GM19193 (cell line): Measurements from ENCODE around the gene HRH2.

Source experiments
- POLR2A ChIP-seq: IDR thresholded peaks from 4 replicates; pipeline ENCODE4 v1.6.1; 2011; ENCODE audit not compliant: insufficient read depth, insufficient read length; ENCODE audit errors: extremely low read depth

HRH2 gene

DNA sequence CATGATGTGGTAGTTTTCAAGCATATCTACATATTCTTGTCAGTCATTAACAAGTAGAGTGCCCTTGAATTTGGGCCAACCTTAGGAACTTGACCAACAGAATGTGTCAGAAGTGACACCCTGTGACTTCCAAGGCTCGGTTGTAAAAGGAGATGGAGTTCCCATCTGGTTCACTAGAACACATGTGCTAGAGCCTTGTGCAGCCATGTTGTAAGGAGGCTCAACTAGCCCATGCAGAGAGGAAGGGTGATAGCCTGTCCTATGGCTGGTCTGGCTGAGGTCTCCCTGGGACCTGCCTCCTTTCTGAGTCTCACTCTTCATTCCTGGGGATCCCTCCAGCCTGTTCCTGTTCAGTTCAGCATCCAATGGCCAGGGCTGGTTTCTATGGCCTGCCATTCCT lies 28.1 kb upstream of the HRH2 start:
- TF ChIP-seq POLR2A: no peak

DNA sequence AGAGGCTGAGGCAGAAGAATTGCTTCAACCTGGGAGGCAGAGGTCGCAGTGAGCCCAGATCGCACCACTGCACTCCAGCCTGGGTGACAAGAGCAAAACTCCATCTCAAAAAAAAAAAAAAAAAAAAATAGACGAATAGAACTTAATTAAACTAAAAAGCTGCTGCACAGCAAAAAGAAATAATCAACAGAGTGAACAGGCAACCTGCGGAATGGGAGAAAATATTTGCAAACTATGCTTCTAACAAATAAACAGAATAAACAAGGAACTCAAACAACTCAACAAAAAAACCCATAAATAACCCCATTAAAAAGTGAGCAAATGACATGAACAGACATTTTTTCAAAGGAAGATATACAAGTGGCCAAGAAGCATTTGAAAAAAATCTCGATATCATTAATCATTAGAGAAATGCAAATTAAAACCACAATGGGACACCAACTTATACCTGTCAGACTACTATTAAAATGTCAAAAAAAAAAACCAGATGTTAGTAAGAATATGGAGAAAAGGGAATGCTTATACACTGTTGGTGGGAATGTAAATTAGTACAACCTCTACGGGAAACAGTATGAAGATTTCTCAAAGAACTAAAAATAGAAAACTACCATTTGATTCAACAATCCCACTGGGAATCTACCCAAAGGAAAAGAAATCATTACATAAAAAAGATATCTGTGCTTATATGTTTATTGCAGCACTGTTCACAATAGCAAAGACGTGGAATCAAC lies 21.9 kb upstream of the HRH2 start:
- no peak for TF ChIP-seq POLR2A

DNA sequence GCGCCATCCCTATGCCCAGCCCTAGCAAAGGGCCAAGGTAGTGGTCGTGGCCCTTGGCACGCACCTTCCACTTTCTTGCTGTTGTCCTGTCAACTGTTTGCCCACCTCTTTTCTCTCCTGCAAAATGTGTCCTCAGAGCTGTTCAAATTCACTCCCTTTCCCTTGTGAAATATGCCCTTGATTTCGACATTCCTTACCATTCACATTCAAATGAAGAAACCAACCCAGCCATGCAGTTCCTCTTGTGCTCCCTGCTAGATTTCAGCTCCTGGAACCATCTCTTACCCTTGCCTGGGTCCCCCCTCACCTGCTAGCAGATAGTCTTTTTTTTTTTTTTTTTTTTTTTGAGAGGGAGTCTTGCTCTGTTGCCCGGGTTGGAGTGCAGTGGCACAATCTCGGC lies 19.6 kb upstream of the HRH2 start:
- TF ChIP-seq POLR2A: no peak

DNA sequence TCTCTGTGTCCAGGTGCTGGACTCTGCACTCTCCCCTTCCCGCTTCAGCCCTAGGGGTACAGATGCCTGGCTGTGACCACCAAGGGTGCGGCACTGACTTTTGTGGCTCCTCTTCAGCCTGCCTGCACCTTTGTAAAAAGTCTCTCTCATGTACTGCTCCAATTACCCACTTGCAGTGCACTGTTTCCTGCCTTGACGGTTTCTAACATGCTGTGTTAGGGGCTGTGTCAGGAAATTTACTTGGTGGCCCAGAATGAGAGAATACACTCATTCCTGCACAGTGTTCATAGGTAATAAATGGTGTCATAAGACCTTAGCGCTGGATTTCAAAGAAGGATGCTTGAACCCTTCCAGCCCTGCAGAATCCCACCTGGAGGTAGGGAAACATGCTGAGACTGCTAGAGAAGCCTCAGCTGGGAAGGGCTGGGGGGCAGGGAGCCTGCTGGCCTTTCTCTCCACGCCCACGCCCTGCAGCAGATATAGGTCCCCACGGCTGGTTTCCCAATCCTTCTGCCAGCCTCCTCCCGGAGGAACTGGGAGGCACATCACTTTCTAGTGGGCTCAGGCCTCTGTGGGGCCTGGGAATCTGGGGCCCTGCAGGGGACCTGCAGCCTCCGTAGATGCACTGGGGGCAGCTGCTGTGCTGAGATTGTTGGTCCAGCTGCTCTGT lies 17.6 kb upstream of the HRH2 start:
- TF ChIP-seq POLR2A: no peak

DNA sequence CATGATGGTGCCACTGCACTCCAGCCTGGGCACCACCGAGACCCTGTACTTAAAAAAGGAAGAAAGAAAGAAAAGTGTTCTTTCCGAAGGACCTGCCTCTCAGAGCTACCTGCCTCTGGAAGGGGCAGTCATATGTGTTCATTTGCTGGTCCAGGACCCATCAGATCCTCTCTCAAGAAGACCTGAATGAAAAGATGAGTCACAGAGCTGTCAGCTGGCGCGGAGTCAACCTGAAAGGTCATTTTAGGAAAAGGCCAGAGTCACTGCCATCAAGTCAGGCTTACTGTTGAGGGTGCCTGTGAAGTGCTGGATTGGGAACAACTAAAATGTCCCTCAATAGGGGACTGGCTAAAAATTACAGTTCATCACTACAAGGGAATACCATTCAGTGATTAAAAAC lies 14.9 kb upstream of the HRH2 start:
- no peak for TF ChIP-seq POLR2A

DNA sequence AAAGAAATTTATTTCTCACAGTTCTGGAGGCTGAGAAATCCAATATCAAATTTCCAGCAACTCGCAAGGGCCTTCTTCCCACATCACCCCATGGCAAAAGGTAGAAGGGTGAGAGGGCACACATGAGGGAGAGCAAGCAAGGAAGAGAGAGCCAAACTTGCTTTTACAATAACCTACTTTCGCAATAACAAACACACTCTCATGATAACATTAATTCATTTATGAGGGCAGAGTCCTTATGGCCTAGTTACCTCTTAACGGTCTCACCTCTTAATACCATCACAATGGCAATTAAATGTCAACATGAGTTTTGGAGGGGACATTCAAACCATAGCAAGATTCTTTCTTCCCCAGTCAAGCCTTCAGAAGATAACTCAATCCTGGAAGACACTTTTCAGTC lies 11.6 kb upstream of the HRH2 start:
- no peak for TF ChIP-seq POLR2A

DNA sequence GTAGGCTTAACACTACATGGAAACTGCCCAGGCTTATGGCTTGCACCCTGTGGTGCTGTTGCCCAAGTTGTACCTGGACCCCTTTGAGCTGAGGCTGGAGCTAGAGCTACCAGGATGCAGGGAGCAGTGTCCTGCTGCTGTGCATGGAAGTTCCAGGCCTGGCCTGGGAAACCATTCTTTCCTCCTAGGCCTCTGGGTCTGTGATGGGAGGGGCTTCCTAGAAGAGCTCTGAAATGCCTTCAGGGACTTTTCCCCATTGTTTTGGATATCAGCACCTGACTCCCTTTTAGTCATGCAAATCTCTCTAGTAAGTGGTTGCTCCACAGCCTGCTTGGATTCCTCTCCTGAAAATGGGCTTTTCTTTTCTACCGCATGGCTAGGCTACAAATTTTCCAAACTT lies 7.9 kb upstream of the HRH2 start:
- TF ChIP-seq POLR2A: no peak

DNA sequence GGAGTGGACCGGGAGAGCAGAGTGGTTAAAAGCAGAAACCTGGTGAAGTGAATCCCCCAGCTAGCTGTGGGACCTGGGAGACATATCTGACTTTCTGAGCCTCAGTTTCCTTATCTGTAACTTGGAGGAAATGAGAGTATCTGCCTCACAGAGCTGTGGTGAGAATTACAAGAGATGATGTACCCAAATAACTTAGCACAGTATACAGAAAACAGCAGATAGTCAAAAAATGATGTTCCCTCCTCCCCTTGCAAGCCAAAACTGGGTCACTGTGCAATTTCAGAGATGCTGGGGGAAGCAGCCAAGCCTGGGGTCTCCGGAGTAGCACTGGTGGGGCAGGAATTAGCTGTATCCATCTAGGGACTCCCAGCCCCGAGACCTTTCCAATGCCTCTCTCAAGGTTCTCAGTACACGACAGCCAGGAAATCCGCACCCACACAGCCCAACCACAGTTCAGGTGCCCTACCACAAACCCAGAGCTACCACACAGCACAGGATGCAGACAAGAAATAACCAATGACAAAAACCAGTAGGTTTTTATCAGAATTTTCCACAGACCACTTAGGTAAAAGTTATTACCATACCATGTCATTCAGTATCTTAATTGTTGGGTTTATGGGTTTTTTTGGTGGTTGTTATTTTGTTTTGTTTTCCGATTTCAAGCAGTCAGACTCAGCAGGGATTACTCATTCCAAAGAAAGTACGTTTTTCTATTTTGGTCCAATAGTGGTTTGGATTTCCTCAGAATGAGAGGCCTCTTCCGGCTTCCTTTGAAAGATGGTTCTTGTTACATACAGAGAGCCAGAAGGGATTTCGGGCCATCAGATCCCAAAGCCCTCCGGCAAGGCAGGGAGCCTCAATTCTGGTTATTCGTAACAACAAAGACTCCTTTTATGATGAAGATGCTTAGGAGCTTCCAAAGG lies 4.9 kb upstream of the HRH2 start:
- no peak for TF ChIP-seq POLR2A

DNA sequence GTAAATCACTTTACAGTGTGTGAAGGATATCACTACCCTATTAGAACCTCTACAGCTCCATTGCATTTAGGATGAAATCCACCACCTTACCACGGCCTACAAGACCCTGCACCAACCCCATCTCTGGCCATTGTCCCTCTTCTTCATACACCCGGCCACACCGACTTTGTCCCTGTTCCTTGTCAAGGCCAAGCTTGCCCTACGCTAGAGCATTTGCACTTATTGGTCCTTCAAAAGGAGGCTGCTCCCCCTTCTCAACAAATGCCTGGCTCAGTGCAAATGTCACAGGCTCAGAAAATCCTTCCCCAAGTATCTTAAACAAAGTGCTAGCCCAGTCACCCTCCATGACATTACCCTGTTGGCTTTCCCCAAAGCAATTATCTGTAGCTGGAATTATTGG lies 4.1 kb upstream of the HRH2 start:
- TF ChIP-seq POLR2A: no peak

DNA sequence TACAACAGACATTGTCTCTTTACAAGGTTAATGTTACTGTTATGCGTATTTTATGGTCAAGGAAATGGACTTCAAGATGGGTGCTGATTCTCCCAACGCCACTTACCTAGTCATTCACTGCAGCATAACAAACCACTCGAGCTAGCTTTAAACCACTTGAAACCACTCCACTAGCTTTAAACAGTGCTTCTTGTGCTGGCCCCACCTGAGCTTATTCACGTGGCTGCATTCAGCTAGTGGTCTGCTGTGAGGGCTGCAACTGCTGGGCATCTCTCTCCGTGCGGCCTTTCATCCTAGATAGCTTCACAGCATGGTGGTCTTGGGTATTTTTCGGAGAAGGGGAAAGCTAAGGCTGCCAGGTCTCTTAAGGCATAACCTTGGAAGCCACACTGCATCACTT lies 3.5 kb upstream of the HRH2 start:
- no peak for TF ChIP-seq POLR2A

DNA sequence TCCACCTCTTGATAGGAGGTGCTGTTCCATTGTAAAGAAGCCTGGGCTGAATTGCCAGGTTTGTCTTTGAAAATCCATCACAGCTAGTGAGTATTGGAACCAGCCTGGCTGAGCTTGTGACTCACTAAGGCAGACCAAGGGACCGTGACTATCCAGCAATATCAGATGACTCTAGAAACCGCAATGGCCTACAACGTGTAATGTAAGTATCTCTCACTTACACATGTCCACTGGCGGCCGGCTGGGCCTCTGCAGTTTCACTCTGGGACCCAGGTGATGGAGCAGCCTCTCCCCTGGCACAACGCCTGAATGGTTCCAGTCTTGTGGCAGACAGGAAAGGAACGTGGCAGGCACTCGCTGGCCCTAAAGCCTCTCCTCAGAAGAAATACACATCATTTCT lies 3.1 kb upstream of the HRH2 start:
- no peak for TF ChIP-seq POLR2A

DNA sequence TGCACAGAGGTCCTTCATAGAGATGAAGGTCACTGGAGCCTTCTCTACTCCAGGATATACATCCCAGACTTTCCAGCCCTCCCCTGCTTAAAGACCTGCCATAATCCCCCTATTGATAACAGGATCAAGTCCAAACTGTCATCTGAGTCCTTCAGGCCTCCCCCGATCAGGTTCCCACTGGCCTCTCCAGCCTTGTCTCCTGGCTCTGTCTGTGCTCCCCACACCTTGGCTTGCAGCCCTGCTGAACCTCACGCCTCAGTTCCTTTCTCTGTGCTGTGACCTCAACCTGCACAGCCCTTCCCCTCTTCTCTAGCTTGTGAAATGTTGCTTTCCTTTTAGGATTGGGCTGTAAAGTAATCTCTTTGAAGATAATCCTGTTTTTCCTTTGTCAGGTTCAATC lies 2.5 kb upstream of the HRH2 start:
- TF ChIP-seq POLR2A: no peak

DNA sequence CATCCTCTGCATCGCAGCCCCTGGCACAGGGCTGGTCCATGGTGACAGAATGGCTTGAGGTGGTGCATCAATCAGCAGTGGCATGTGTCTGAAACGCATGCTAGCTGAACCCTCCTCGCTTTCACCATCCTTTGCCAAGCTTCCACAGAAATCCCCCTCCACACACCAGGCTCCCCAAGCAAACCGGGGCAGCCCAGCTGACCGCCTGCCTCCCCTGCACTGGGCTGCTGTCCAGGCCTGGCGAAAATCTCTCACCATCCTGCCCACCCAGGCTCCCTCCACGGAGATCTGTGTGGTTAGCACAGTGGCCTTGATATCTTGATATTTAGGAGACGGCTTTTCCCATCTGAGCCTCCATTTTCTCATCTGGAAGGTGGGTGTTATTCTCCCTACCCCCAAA lies 905 bp upstream of the HRH2 start:
- no peak for TF ChIP-seq POLR2A

DNA sequence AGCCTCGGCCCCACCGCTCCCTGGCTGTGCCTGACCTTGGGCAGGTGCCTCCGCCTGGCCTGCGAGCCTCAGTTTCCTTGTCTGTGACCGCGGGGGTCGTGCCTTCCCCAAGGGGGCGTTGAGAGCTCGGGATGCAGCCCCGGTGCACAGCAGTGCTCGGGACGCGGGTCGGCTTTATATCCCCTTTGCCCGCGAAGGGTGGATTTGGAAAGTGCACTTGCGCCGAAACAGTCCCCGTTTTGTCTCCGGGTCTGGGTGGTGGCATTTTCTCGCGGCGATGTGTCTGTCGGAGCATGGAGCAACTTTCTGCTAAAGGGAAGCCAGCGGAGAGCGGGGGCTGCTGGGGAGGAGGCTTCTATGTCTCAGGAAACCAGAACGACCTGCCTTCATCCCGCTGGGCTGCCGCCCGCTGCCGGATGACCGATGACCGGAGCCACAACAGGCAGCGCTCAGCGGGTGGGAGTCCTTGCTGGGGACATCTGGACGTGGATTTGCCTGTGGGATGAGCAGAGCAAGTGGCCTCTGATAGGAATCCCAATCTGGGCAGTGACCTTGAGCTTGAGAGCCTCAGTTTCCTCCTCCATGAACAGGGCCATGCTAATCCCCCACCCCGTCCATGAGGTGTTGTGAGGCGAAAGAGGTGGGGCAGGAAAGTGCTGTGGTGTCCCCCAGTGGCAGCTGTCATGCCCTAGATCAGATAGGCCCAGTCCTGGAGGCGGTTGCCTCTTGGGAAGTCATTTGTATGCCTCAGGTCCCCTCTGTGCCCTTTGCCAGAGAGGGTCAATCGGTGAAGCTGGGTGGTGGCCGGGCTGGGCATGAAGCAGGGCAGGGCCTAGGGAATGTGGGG lies 651 bp downstream of the HRH2 start:
- TF ChIP-seq POLR2A: no peak
